Measurements from ENCODE around the gene FAM219A.

Gene FAM219A

GRCh38 chr9:34386656-34387055 lies 71.7 kb downstream of the FAM219A start:
- Histone ChIP-seq H2AFZ (ENCODE audit: low read depth, low read length, severe bottlenecking) (no peak overlapping the region), H3K36me3 (ENCODE audit: low read length) (no peaks in the 10 kb centered on the region), H3K27me3 (ENCODE audit: low read length) (peaks cover 4% of the 10 kb centered on the region; the same call in 1 of the 2 replicates), H3K4me2 (ENCODE audit: low read depth, low read length, poor library complexity, severe bottlenecking) (no peak overlapping the region), H3K9me2 (replicated peaks; ENCODE audit: insufficient read depth, low read length) (no peaks in the 10 kb centered on the region), H3F3A (ENCODE audit: insufficient read depth) (no peaks in the 10 kb centered on the region), H3K79me2 (ENCODE audit: insufficient read depth, low read length) (no peaks in the 10 kb centered on the region), H3K27ac (ENCODE audit: low read depth, low read length) (no peak overlapping the region), H3K9ac (ENCODE audit: low read length) (no peak overlapping the region), H4K20me1 (ENCODE audit: low read depth, low read length) (no peaks in the 10 kb centered on the region), H3K4me3 (ENCODE audit: insufficient read depth, low read length, poor library complexity, severe bottlenecking) (no peak overlapping the region), H3K9me3 (ENCODE audit: insufficient read depth, low read length) (no peaks in the 10 kb centered on the region)
- TF ChIP-seq CTCF (IDR thresholded peaks at IDR 0.05; ENCODE audit: insufficient read depth, low read length, poor library complexity, severe bottlenecking) (no peak), EZH2phosphoT487 (conservative IDR thresholded peaks at IDR 0.05; ENCODE audit: low read length) (no peak)

- TF ChIP-seq EZH2phosphoT487 (conservative IDR thresholded peaks at IDR 0.05; ENCODE audit: low read length) (no peak), CTCF (IDR thresholded peaks at IDR 0.05; ENCODE audit: insufficient read depth, low read length, poor library complexity, severe bottlenecking) (no peak)
- no peak overlapping the region for H3K4me3 ChIP-seq (ENCODE audit: insufficient read depth, low read length, poor library complexity, severe bottlenecking)
- H3K27ac ChIP-seq (ENCODE audit: low read depth, low read length) = no peak overlapping the region
- no peaks in the 10 kb centered on the region for H3K36me3 ChIP-seq (ENCODE audit: low read length)
- no peaks in the 10 kb centered on the region for H3K9me3 ChIP-seq (ENCODE audit: insufficient read depth, low read length)
- no peaks in the 10 kb centered on the region for H3K9me2 ChIP-seq (replicated peaks; ENCODE audit: insufficient read depth, low read length)
- no peak overlapping the region for H3K4me2 ChIP-seq (ENCODE audit: low read depth, low read length, poor library complexity, severe bottlenecking)
- H2AFZ ChIP-seq (ENCODE audit: low read depth, low read length, severe bottlenecking) = no peak overlapping the region
- no peaks in the 10 kb centered on the region for H3K79me2 ChIP-seq (ENCODE audit: insufficient read depth, low read length)
- H3K27me3 ChIP-seq (ENCODE audit: low read length) = no peaks in the 10 kb centered on the region
- H3F3A ChIP-seq (ENCODE audit: insufficient read depth) = no peaks in the 10 kb centered on the region
- H3K9ac ChIP-seq (ENCODE audit: low read length) = no peak overlapping the region
- H4K20me1 ChIP-seq (ENCODE audit: low read depth, low read length) = no peaks in the 10 kb centered on the region
Measured at GRCh38 chr9:34385561-34386230, 72.7 kb downstream of the FAM219A start.

GRCh38 chr9:34384368-34385165 lies 73.8 kb downstream of the FAM219A start:
- H2AFZ ChIP-seq (ENCODE audit: low read depth, low read length, severe bottlenecking) = no peak overlapping the region
- TF ChIP-seq CTCF (IDR thresholded peaks at IDR 0.05; ENCODE audit: insufficient read depth, low read length, poor library complexity, severe bottlenecking) (no peak), EZH2phosphoT487 (conservative IDR thresholded peaks at IDR 0.05; ENCODE audit: low read length) (no peak)

More at GRCh38 chr9:34384368-34385165, 73.8 kb downstream of the FAM219A start:
- Histone ChIP-seq H4K20me1 (ENCODE audit: low read depth, low read length) (no peaks in the 10 kb centered on the region), H3K9me3 (ENCODE audit: insufficient read depth, low read length) (no peaks in the 10 kb centered on the region), H3K27me3 (ENCODE audit: low read length) (no peaks in the 10 kb centered on the region), H3K4me2 (ENCODE audit: low read depth, low read length, poor library complexity, severe bottlenecking) (no peak overlapping the region), H3K9ac (ENCODE audit: low read length) (no peak overlapping the region), H3K36me3 (ENCODE audit: low read length) (no peaks in the 10 kb centered on the region), H3K9me2 (replicated peaks; ENCODE audit: insufficient read depth, low read length) (no peaks in the 10 kb centered on the region), H3K4me3 (ENCODE audit: insufficient read depth, low read length, poor library complexity, severe bottlenecking) (no peak overlapping the region), H3K79me2 (ENCODE audit: insufficient read depth, low read length) (no peaks in the 10 kb centered on the region), H3F3A (ENCODE audit: insufficient read depth) (no peaks in the 10 kb centered on the region), H3K27ac (ENCODE audit: low read depth, low read length) (no peak overlapping the region)

Measured in SU-DHL-6 (cell line).